A549 (cell line): Measurements from ENCODE around the gene ZIM2. TPM values are rescaled to one million over a fixed set of nuclear protein-coding genes. Genes with fewer than 3 reads are reported as not detected.

ENCODE experiments used
- ATAC-seq, 2 experiments: fragments of 200-7000 bp in 1 of 2; fragments of >200 bp in 1 of 2; cut with Nextera tagmentation in 1 of 2; cut with Tn5 transposase in 1 of 2; 3 replicates each; pipeline versions ENCODE4 v1.8.0 to v1.9.1; 2018 to 2020; ENCODE audit warnings: mild to moderate bottlenecking in 1 of 2, moderate library complexity in 1 of 2
- CTCF ChIA-PET: fragments of 300-600 bp; sonication (Branson Sonifier 250); formaldehyde crosslinking; extraction: SDS; loops from one replicate; lab custom pipeline; 2021; ENCODE audit warnings: antibody characterized with exemption, inconsistent platforms; lab: Yijun Ruan, JAX
- POLR2A ChIA-PET: fragments of 350-600 bp; formaldehyde crosslinking; extraction: SDS; loops from one replicate; lab custom pipeline; 2021; ENCODE audit warnings: antibody characterized with exemption, inconsistent platforms; lab: Yijun Ruan, JAX
- DNase-seq, 2 experiments: peaks; one replicate each; pipeline versions ENCODE4 v3.0.0 to v3.0.0-alpha.2; 2011 to 2016; ENCODE audit warnings: low read depth in 1 of 2, low spot score in 1 of 2
- FAIRE-seq: peaks from 2 replicates; lab custom pipeline; 2011; peaks lifted over from hg19 to GRCh38; lab: Jason Lieb, UNC
- H3K27ac ChIP-seq, 2 experiments: fragments of >200 bp; sonication (Bioruptor Twin); formaldehyde crosslinking; 3 replicates each; pipeline ENCODE4 v1.5.1; 2016 to 2017
- H3K4me1 ChIP-seq: fragments of >200 bp; sonication (Bioruptor Twin); formaldehyde crosslinking; 3 replicates; pipeline ENCODE4 v1.6.1; 2016
- H3K4me2 ChIP-seq: fragments of >200 bp; sonication (Bioruptor Twin); formaldehyde crosslinking; 3 replicates; pipeline ENCODE4 v1.6.1; 2016
- H3K4me3 ChIP-seq: fragments of >200 bp; sonication (Bioruptor Twin); formaldehyde crosslinking; 3 replicates; pipeline ENCODE4 v1.5.1; 2016
- H3K9me3 ChIP-seq: fragments of >200 bp; sonication (Bioruptor Twin); formaldehyde crosslinking; 3 replicates; pipeline ENCODE4 v1.6.1; 2016
- CBX8 ChIP-seq: fragments of 200-600 bp; sonication (generic); IDR thresholded peaks from 2 replicates; pipeline ENCODE4 v1.6.1; 2016
- CHD4 ChIP-seq: fragments of 200-600 bp; sonication (generic); IDR thresholded peaks from 2 replicates; pipeline ENCODE4 v1.6.1; 2016; ENCODE audit warnings: antibody characterized with exemption, mild to moderate bottlenecking, borderline replicate concordance
- CTCF ChIP-seq: fragments of >200 bp; sonication (Bioruptor Twin); formaldehyde crosslinking; IDR thresholded peaks from 3 replicates; pipeline ENCODE4 v1.5.1; 2016
- EP300 ChIP-seq, 2 experiments: fragments of >200 bp; sonication (Bioruptor Twin); formaldehyde crosslinking; IDR thresholded peaks; 2 replicates in 1 of 2; 3 replicates in 1 of 2; pipeline ENCODE4 v1.6.1; 2016 to 2017
- ESRRA ChIP-seq: fragments of 150-350 bp; IDR thresholded peaks from 2 replicates; pipeline ENCODE4 v1.6.1; 2014; ENCODE audit warnings: mild to moderate bottlenecking, low read length, borderline replicate concordance
- FOSB ChIP-seq: fragments of 250-450 bp; sonication (Bioruptor Pico); IDR thresholded peaks from 2 replicates; pipeline ENCODE4 v1.5.0; 2020; ENCODE audit warnings: mild to moderate bottlenecking, moderate library complexity
- HOXB5 ChIP-seq: fragments of 250-450 bp; sonication (Bioruptor Pico); IDR thresholded peaks from 2 replicates; pipeline ENCODE4 v1.5.0; 2020; ENCODE audit warnings: mild to moderate bottlenecking, moderate library complexity
- JUN ChIP-seq, 2 experiments: fragments of >200 bp; sonication (Bioruptor Twin); formaldehyde crosslinking; IDR thresholded peaks; 2 replicates in 1 of 2; 3 replicates in 1 of 2; pipeline ENCODE4 v1.6.1; 2016 to 2017
- MAX ChIP-seq: IDR thresholded peaks from 2 replicates; pipeline ENCODE4 v1.6.1; 2012
- NFE2L2 ChIP-seq: fragments of 150-350 bp; conservative IDR thresholded peaks from 2 replicates; pipeline ENCODE4 v1.6.1; 2014; ENCODE audit warnings: low read length
- NPAS2 ChIP-seq: fragments of 250-450 bp; sonication (Bioruptor Pico); IDR thresholded peaks from 2 replicates; pipeline ENCODE4 v1.8.0; 2022; ENCODE audit warnings: mild to moderate bottlenecking, moderate library complexity, borderline replicate concordance
- NR3C1 ChIP-seq: fragments of >200 bp; sonication (Bioruptor Twin); formaldehyde crosslinking; IDR thresholded peaks from 3 replicates; pipeline ENCODE4 v1.6.1; 2017
- POLR2A ChIP-seq: IDR thresholded peaks from 2 replicates; pipeline ENCODE4 v1.6.1; 2012; ENCODE audit warnings: mild to moderate bottlenecking, low read length
- RAD21 ChIP-seq, 2 experiments: fragments of >200 bp in 1 of 2; sonication (Bioruptor Twin) in 1 of 2; formaldehyde crosslinking in 1 of 2; IDR thresholded peaks in 1 of 2; conservative IDR thresholded peaks in 1 of 2; 2 replicates in 1 of 2; 3 replicates in 1 of 2; pipeline ENCODE4 v1.6.1; 2012 to 2018; ENCODE audit warnings: inconsistent platforms in 1 of 2
- SREBF2 ChIP-seq: fragments of 450-650 bp; IDR thresholded peaks from 2 replicates; pipeline ENCODE4 v1.6.1; 2014; ENCODE audit warnings: mild to moderate bottlenecking, moderate library complexity
- TFCP2L1 ChIP-seq: fragments of 250-450 bp; sonication (Bioruptor Pico); IDR thresholded peaks from 2 replicates; pipeline ENCODE4 v1.5.0; 2021; ENCODE audit warnings: mild to moderate bottlenecking
- USF2 ChIP-seq: fragments of 450-650 bp; IDR thresholded peaks from 2 replicates; pipeline ENCODE4 v1.6.1; 2014; ENCODE audit warnings: antibody characterized with exemption
- ZFP36 ChIP-seq: fragments of 450-650 bp; IDR thresholded peaks from 2 replicates; pipeline ENCODE4 v1.6.1; 2014; ENCODE audit warnings: borderline replicate concordance; ENCODE audit not compliant: partially characterized antibody
- WGBS: methylation state at CpG from one replicate; pipeline ENCODE4 v1.1.6; 2017; ENCODE audit errors: missing lambda C conversion rate; 5-methylcytosine and 5-hydroxymethylcytosine counted together
- polyA plus RNA-seq, 4 experiments: library from polyadenylated mRNA; depleted of rRNA in 3 of 4; stranded (reverse); fragments of >200 nt; fragmentation: RNase III in 1 of 4; extraction: RNeasy Plus Mini Kit Qiagen cat#74134 plus additional on column Dnase treatment in 1 of 4; gene quantifications; 2 replicates in 3 of 4; 3 replicates in 1 of 4; pipeline ENCODE4 v1.2.3, GENCODE V29; 2011 to 2017
- TF ChIP-seq, protein P1 (sequence below): fragments of 250-450 bp; sonication (Bioruptor Pico); IDR thresholded peaks from 2 replicates; pipeline ENCODE4 v1.5.0; 2021; ENCODE audit warnings: mild to moderate bottlenecking, moderate library complexity, borderline replicate concordance
- TF ChIP-seq, protein P2 (sequence below): IDR thresholded peaks from 2 replicates; pipeline ENCODE4 v1.6.1; 2012; ENCODE audit warnings: low read depth, borderline replicate concordance
- TF ChIP-seq, protein P3 (sequence below): IDR thresholded peaks from 2 replicates; pipeline ENCODE4 v1.6.1; 2012
- TF ChIP-seq, protein P4 (sequence below): fragments of >200 bp; sonication (Bioruptor Twin); formaldehyde crosslinking; IDR thresholded peaks from 2 replicates; pipeline ENCODE4 v1.6.1; 2016

The ZIM2 gene
- polyA plus RNA-seq, 2 of the 4 experiments (the other 2 are of a cell fraction) = not detected

DNA sequence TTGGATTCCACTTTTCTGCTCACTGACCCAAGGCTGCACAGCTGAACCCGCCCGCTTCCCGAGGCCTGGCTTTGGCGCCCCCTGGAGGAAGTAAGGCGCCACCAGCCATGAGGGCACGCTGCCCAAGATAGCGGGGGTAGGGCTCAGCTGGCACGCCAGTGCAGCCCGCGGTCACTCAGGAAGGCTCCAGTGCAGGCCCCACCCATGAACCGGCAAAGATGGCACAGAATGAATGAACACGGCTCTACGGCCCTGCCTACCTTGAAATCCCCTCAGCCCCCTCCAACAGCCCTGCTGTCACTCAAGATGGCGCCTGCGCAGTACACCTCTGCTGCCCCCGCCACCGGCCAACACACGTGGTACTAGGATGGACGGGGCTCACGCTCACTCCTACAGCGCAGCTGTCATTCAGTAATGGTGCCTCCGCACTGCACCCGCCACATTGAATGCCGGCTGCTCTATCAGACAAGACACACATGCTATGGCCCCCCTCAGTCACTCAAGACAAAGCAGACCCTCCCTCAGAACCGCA lies 3.0 kb downstream of the ZIM2 start:
- CTCF ChIA-PET = no interaction called here
- FAIRE-seq = no peak
- no peak for ATAC-seq

GRCh38 chr19:56837004-56837403 lies 3.5 kb downstream of the ZIM2 start:
- no peak; a peak in 1 of 6 replicates for ATAC-seq
- WGBS = 24% methylated on average over 6 of the region's 6 CpGs
- TF ChIP-seq POLR2A = no peak
- TF ChIP-seq EP300 (IDR thresholded peaks at IDR 0.05) = no peak
- no peak for TF ChIP-seq ESRRA
- no peak for TF ChIP-seq CTCF
- TF ChIP-seq HOXB5 (CRISPR knock-in tag) = no peak
- TF ChIP-seq ZFP36 = no peak
- TF ChIP-seq CBX8 = no peak
- TF ChIP-seq, protein P1, sequence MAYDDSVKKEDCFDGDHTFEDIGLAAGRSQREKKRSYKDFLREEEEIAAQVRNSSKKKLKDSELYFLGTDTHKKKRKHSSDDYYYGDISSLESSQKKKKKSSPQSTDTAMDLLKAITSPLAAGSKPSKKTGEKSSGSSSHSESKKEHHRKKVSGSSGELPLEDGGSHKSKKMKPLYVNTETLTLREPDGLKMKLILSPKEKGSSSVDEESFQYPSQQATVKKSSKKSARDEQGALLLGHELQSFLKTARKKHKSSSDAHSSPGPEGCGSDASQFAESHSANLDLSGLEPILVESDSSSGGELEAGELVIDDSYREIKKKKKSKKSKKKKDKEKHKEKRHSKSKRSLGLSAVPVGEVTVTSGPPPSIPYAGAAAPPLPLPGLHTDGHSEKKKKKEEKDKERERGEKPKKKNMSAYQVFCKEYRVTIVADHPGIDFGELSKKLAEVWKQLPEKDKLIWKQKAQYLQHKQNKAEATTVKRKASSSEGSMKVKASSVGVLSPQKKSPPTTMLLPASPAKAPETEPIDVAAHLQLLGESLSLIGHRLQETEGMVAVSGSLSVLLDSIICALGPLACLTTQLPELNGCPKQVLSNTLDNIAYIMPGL (CRISPR knock-in tag) = no peak
- TF ChIP-seq, all 56 proteins: peak for 0
- no peak overlapping the region for H3K4me3 ChIP-seq
- H3K27ac ChIP-seq = no peak overlapping the region
- H3K9me3 ChIP-seq = peaks cover 78% of the 10 kb centered on the region
- CTCF ChIA-PET = no interaction called here
- POLR2A ChIA-PET = no interaction called here
- DNase-seq (no peak), FAIRE-seq (no peak)
- H3K4me1 ChIP-seq = no peaks in the 10 kb centered on the region
- no peak overlapping the region for H3K4me2 ChIP-seq

More for the DNA sequence above, 3.0 kb downstream of the ZIM2 start:
- no peak for DNase-seq
- Histone ChIP-seq H3K4me2 (no peak overlapping the region), H3K9me3 (peaks cover 83% of the 10 kb centered on the region), H3K27ac (no peak overlapping the region), H3K4me3 (no peak overlapping the region), H3K4me1 (no peaks in the 10 kb centered on the region)
- no peak for TF ChIP-seq JUN (IDR thresholded peaks at IDR 0.05)
- no peak for TF ChIP-seq NR3C1
- TF ChIP-seq NFE2L2 = no peak
- TF ChIP-seq FOSB = no peak
- no peak for TF ChIP-seq SREBF2
- no peak for TF ChIP-seq TFCP2L1
- TF ChIP-seq NPAS2 (CRISPR knock-in tag) = no peak
- no peak for TF ChIP-seq CHD4
- TF ChIP-seq, protein P2, sequence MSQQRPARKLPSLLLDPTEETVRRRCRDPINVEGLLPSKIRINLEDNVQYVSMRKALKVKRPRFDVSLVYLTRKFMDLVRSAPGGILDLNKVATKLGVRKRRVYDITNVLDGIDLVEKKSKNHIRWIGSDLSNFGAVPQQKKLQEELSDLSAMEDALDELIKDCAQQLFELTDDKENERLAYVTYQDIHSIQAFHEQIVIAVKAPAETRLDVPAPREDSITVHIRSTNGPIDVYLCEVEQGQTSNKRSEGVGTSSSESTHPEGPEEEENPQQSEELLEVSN = no peak
- no peak for TF ChIP-seq MAX
- WGBS = 68% methylated on average over 20 of the region's 25 CpGs
- POLR2A ChIA-PET = no interaction called here

GRCh38 chr19:56836059-56836458 lies 4.5 kb downstream of the ZIM2 start:
- CTCF ChIA-PET = no interaction called here
- DNase-seq (no peak), FAIRE-seq (no peak), ATAC-seq (no peak)
- Histone ChIP-seq H3K4me3 (no peak overlapping the region), H3K27ac (no peak overlapping the region), H3K4me1 (no peaks in the 10 kb centered on the region), H3K4me2 (no peak overlapping the region)
- POLR2A ChIA-PET = no interaction called here
- WGBS = 44% methylated on average over 9 of the region's 9 CpGs
- TF ChIP-seq, protein P3, sequence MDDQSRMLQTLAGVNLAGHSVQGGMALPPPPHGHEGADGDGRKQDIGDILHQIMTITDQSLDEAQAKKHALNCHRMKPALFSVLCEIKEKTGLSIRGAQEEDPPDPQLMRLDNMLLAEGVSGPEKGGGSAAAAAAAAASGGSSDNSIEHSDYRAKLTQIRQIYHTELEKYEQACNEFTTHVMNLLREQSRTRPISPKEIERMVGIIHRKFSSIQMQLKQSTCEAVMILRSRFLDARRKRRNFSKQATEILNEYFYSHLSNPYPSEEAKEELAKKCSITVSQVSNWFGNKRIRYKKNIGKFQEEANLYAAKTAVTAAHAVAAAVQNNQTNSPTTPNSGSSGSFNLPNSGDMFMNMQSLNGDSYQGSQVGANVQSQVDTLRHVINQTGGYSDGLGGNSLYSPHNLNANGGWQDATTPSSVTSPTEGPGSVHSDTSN = no peak
- TF ChIP-seq ZFP36 (no peak), USF2 (no peak), RAD21 (conservative IDR thresholded peaks at IDR 0.05 in 1 of 2, IDR thresholded peaks at IDR 0.05 in 1 of 2) (no peak)
- TF ChIP-seq, protein P4, sequence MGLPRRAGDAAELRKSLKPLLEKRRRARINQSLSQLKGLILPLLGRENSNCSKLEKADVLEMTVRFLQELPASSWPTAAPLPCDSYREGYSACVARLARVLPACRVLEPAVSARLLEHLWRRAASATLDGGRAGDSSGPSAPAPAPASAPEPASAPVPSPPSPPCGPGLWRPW = no peak
- TF ChIP-seq, all 56 proteins: peak for 0
- H3K9me3 ChIP-seq = peaks cover 78% of the 10 kb centered on the region
